H1 (cell line): ENCODE data around the gene GDPD1. TPM values are rescaled to one million over a fixed set of nuclear protein-coding genes. Genes with fewer than 3 reads are reported as not detected.

ENCODE experiments used
- CTBP2 ChIP-seq: IDR thresholded peaks from 2 replicates; pipeline ENCODE4 v1.7.0; 2011; ENCODE audit warnings: borderline replicate concordance, mild to moderate bottlenecking, moderate library complexity, mixed read lengths, low read length; ENCODE audit not compliant: insufficient read depth, insufficient read length
- E2F6 ChIP-seq: IDR thresholded peaks from 2 replicates; pipeline ENCODE4 v1.6.1; 2012; ENCODE audit warnings: inconsistent platforms
- SUZ12 ChIP-seq: fragments of 200-600 bp; sonication (generic); IDR thresholded peaks from 2 replicates; pipeline ENCODE4 v1.6.1; 2012; ENCODE audit warnings: mild to moderate bottlenecking, inconsistent platforms, low read length, moderate library complexity, mixed read lengths
- polyA plus RNA-seq, 7 experiments: library from polyadenylated mRNA; depleted of rRNA in 3 of 7; stranded (reverse) in 5 of 7; unstranded in 2 of 7; fragments of >200 nt in 5 of 7; fragments of 200-250 nt in 2 of 7; gene quantifications; 1 replicate in 5 of 7; 2 replicates in 1 of 7; 4 replicates in 1 of 7; pipeline versions ENCODE4 v1.2.1 to v1.2.3, GENCODE V29; 2011 to 2013; ENCODE audit warnings: missing spikeins in 2 of 7, mixed read lengths in 2 of 7
- total RNA-seq: library from RNA; stranded (reverse); fragmentation: NEBNext Ultra II Directional; extraction: Animal tissue kit (Norgen Biotek cat#: 25700); gene quantifications from 2 replicates; pipeline ENCODE4 v1.2.1, GENCODE V29; 2021

Gene GDPD1
- total and polyA plus RNA-seq, 2 of the 8 experiments (the other 6 are each of a cell fraction or from before 2014, with no cell fraction given) = 3.2 to 7.7 TPM

- no peak for TF ChIP-seq E2F6
- no peak for TF ChIP-seq CTBP2
- no peak for TF ChIP-seq SUZ12
These were observed 45.2 kb upstream of the GDPD1 start (continued) for GRCh38 chr17:59175076-59175475.
